Measurements from ENCODE around the gene CHEK2.

Gene CHEK2

GRCh38 chr22:28658448-28658847 is 83.2 kb downstream of the CHEK2 start:
- H3K4me3 ChIP-seq (ENCODE audit: severe bottlenecking): no peak overlapping the region
- no peak for DNase-seq (ENCODE audit: low spot score)
- H3K4me1 ChIP-seq (ENCODE audit: insufficient read depth, poor library complexity, severe bottlenecking): peaks cover 7% of the 10 kb centered on the region
- ATAC-seq (ENCODE audit: low read depth): no peak
- no peaks in the 10 kb centered on the region for H3K27me3 ChIP-seq (ENCODE audit: insufficient read depth, poor library complexity, severe bottlenecking)
- no peak overlapping the region for H3K27ac ChIP-seq (ENCODE audit: poor library complexity, severe bottlenecking)
- H3K9me3 ChIP-seq (ENCODE audit: severe bottlenecking): no peaks in the 10 kb centered on the region
- TF ChIP-seq, protein P1, sequence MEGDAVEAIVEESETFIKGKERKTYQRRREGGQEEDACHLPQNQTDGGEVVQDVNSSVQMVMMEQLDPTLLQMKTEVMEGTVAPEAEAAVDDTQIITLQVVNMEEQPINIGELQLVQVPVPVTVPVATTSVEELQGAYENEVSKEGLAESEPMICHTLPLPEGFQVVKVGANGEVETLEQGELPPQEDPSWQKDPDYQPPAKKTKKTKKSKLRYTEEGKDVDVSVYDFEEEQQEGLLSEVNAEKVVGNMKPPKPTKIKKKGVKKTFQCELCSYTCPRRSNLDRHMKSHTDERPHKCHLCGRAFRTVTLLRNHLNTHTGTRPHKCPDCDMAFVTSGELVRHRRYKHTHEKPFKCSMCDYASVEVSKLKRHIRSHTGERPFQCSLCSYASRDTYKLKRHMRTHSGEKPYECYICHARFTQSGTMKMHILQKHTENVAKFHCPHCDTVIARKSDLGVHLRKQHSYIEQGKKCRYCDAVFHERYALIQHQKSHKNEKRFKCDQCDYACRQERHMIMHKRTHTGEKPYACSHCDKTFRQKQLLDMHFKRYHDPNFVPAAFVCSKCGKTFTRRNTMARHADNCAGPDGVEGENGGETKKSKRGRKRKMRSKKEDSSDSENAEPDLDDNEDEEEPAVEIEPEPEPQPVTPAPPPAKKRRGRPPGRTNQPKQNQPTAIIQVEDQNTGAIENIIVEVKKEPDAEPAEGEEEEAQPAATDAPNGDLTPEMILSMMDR (IDR thresholded peaks at IDR 0.05; ENCODE audit: poor library complexity, severe bottlenecking): no peak
- H3K36me3 ChIP-seq (ENCODE audit: low read depth): no peaks in the 10 kb centered on the region

DNA sequence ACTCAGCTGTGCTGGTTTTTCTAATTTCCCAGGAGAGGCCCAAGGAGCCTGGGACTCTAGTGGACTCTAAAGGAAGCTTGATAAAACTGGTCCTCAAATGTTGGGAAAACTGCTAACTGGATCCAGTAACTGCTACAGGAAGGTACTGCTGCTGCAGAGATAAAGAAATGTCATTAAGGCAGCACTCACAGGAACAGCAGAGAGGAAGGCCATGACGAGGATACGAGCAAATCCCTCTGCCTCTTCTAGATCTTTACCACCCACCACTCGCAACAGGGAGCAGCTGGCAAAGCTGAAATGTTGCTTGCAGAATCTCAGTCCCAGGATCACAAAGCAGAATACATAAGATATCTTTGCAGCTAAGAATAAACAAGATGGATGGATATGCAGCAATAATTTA is 85.4 kb downstream of the CHEK2 start:
- Histone ChIP-seq H3K27ac (ENCODE audit: poor library complexity, severe bottlenecking) (no peak overlapping the region), H3K9me3 (ENCODE audit: severe bottlenecking) (no peaks in the 10 kb centered on the region), H3K27me3 (ENCODE audit: insufficient read depth, poor library complexity, severe bottlenecking) (no peaks in the 10 kb centered on the region), H3K36me3 (ENCODE audit: low read depth) (no peaks in the 10 kb centered on the region), H3K4me3 (ENCODE audit: severe bottlenecking) (no peak overlapping the region), H3K4me1 (ENCODE audit: insufficient read depth, poor library complexity, severe bottlenecking) (no peaks in the 10 kb centered on the region)
- DNase-seq (ENCODE audit: low spot score) (no peak), ATAC-seq (ENCODE audit: low read depth) (no peak)
- TF ChIP-seq, protein P1 (IDR thresholded peaks at IDR 0.05; ENCODE audit: poor library complexity, severe bottlenecking): no peak

DNA sequence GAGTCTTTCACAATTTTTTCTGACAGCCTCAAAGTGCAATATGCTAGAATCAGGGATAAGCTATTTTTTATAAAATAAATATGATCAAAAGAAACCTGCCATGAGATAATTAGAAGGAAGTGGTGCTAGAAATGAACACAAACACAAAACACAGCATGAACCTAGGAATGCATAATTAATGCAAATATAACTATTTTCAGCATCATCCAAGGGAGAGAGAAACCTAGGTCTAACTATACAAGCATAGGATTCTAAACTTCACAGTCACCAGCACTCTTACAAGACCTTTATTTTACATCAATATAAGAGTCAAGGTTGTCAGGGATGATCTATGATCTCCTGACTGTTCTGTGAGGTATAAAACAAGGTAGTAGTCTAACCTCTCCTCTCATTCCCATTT is 91.2 kb downstream of the CHEK2 start:
- Histone ChIP-seq H3K27me3 (ENCODE audit: insufficient read depth, poor library complexity, severe bottlenecking) (no peaks in the 10 kb centered on the region), H3K4me1 (ENCODE audit: insufficient read depth, poor library complexity, severe bottlenecking) (no peaks in the 10 kb centered on the region), H3K27ac (ENCODE audit: poor library complexity, severe bottlenecking) (no peak overlapping the region), H3K4me3 (ENCODE audit: severe bottlenecking) (no peak overlapping the region), H3K36me3 (ENCODE audit: low read depth) (no peaks in the 10 kb centered on the region), H3K9me3 (ENCODE audit: severe bottlenecking) (no peaks in the 10 kb centered on the region)
- no peak for DNase-seq (ENCODE audit: low spot score)
- TF ChIP-seq, protein P1 (IDR thresholded peaks at IDR 0.05; ENCODE audit: poor library complexity, severe bottlenecking): no peak
- ATAC-seq (ENCODE audit: low read depth): no peak

DNA sequence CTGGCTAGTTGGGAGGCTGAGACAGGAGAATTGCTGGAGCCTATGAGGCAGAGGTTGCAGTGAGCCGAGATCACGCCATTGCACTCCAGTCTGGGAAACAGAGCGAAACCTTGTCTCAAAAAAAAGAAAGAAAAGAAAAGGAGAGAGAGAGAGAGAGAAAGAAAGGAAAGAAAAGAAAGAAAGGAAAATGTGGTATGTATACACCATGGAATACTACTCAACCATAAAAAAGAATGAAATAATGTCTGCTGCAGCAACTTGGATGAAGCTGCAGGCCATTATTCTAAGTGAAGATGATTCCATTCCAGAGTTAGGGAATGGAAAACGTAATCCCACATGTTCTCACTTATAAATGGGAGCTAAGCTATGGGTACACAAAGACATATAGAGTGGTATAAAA is 92.8 kb downstream of the CHEK2 start:
- no peaks in the 10 kb centered on the region for H3K9me3 ChIP-seq (ENCODE audit: severe bottlenecking)
- TF ChIP-seq, protein P1 (IDR thresholded peaks at IDR 0.05; ENCODE audit: poor library complexity, severe bottlenecking): no peak
- H3K36me3 ChIP-seq (ENCODE audit: low read depth): no peaks in the 10 kb centered on the region
- ATAC-seq (ENCODE audit: low read depth): no peak
- H3K4me3 ChIP-seq (ENCODE audit: severe bottlenecking): no peak overlapping the region
- no peak for DNase-seq (ENCODE audit: low spot score)
- H3K27me3 ChIP-seq (ENCODE audit: insufficient read depth, poor library complexity, severe bottlenecking): no peaks in the 10 kb centered on the region
- H3K4me1 ChIP-seq (ENCODE audit: insufficient read depth, poor library complexity, severe bottlenecking): no peaks in the 10 kb centered on the region
- H3K27ac ChIP-seq (ENCODE audit: poor library complexity, severe bottlenecking): no peak overlapping the region

GRCh38 chr22:28647216-28647615 is 94.4 kb downstream of the CHEK2 start:
- Histone ChIP-seq H3K4me1 (ENCODE audit: insufficient read depth, poor library complexity, severe bottlenecking) (no peaks in the 10 kb centered on the region), H3K27ac (ENCODE audit: poor library complexity, severe bottlenecking) (no peak overlapping the region), H3K36me3 (ENCODE audit: low read depth) (no peaks in the 10 kb centered on the region), H3K9me3 (ENCODE audit: severe bottlenecking) (no peaks in the 10 kb centered on the region), H3K4me3 (ENCODE audit: severe bottlenecking) (no peak overlapping the region), H3K27me3 (ENCODE audit: insufficient read depth, poor library complexity, severe bottlenecking) (no peaks in the 10 kb centered on the region)
- ATAC-seq (ENCODE audit: low read depth): no peak
- TF ChIP-seq, protein P1 (IDR thresholded peaks at IDR 0.05; ENCODE audit: poor library complexity, severe bottlenecking): no peak
- no peak for DNase-seq (ENCODE audit: low spot score)
